Fibroblast of gingiva (primary cell): ENCODE results near the gene MMP24.
"Not testable (repeated sequence)": the region's sequence is repeated elsewhere in the genome, so short reads cannot be mapped to it uniquely, and the experiment has no call there.

Experiments
- DNase-seq: peaks from one replicate; pipeline ENCODE4 v3.0.0-alpha.2; 2011; ENCODE audit warnings: low read depth

Gene MMP24

DNA sequence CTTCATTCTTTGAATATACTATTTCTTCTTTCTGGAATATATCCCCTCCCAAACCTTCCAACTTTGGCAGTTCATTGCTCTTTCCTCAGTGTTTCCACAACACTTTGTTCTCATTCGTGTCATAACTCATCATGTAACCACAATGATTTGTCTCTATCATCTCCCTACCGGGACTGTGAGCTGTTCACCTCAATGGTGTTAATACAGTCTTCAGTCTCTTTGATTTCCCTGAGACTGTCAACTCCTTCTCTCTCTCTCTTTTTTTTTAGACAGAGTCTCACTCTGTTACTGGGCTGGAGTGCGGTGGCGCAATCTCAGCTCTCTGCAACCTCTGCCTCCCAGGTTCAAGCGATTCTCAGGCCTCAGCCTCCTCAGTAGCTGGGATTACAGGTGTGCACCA, 2.5 kb upstream of the MMP24 start:
- no peak for DNase-seq

DNA sequence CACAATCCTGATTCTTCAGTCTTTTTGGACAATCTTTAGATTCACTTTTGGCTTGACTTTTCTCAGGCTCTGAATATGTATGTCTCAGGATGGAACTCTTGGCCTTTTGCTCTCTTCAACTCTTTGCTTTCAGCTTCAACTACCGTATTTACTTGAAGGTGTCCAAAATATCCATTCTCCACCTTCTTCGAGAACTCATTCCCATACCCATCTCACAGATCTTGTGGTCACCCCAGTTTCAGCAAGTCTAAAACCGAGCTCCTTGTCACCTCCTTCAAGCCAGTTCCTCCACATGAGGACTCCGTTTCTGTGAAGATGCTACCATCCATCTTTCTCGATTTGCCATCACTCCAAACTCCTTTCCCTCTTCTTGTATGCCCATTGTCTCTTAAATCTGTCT, 2.0 kb upstream of the MMP24 start:
- no peak for DNase-seq

DNA sequence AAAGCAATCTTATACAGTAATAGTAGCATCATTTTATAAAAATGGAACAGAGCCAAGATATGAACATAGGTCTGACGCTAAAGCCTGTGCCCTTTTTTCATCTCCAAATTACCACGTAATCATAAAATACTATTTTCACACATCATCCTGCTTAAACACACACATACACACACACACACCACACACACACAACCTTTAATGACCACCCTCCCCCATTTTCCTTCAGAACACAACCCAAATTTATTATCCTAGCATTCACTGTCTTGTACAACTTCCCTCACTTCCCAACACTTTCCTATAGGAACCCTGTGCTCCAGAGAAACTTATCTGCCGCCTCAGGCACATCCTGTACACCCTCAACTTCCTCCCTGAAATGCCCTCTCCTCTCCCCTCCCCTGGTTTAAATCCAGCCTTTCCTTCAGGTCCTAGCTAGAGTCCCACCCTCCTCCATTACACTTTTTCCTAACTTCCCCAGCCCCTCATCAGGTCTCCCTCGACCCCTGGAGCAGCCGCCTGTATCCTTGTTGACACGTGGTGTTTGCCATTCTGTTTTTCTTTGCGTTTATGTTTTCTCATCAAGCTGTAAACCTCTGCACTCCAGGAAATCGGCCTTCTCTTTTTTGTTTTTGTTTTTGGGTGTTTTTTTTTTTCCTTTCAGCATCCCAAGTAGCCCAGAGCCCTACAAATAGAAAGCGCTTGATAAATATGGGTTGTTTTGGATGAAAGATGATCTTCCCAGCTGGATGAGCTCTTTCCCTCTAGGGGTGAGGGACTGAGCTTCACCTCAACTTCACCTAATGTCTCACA, 968 bp upstream of the MMP24 start:
- no peak for DNase-seq

DNA sequence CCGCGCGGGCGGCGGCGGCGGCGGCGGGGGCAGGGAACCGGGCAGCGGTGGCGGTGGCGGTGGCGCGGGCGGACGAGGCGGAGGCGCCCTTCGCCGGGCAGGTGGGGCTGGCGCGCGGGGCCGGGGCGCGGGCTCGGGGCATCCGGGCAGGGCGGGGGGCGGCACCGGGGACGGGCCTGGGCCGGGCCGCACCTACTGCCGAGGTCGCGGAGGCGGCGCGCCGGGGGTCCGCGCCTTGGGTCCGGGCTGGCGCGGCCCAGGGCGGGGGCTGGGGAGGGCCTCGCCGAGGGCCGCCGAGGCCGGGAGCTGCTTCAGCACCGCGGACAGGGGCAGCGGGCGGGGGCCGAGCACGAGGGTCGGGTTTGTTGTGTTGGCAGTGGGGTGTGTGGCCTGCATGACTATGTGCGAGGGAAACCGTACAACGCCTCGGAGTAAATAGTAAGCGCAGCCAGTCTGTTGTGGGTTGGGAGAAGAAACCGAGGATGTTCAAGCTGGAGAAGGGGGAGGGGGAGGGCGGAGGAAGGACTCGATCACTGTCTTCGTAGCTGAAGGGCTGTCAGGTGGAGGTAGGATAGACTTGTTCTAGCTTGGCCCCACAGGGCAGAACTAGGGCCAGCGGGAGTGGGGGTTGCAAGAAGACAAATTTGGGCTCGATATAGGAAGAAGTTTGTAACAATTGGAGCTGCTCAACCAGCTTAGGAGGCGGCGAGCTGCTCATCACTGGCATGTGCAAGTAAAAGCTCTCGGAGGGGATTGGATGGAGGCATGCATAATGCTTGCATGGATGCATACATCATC, 593 bp downstream of the MMP24 start:
- DNase-seq, result no peak

DNA sequence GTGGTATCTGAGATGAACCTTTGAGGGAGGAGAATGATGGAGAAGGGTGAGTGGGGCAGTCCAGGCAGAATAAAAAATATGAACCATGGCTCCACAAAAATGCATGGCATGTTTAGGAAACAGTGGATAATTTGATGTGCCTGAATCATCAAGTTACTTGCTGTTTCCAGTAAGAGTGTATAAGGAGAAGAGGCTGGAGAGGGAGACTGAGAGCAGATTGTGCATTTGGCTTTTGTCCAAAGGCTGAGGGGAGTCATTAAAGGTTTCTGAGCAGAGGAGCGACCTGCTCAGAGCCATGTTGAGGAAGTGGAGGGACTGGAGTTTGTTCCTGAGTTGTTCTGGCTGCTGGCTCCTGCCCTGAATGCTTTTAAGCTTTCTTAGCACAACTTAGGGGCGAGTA, 6.1 kb downstream of the MMP24 start:
- DNase-seq, result peak; percentile 31

DNA sequence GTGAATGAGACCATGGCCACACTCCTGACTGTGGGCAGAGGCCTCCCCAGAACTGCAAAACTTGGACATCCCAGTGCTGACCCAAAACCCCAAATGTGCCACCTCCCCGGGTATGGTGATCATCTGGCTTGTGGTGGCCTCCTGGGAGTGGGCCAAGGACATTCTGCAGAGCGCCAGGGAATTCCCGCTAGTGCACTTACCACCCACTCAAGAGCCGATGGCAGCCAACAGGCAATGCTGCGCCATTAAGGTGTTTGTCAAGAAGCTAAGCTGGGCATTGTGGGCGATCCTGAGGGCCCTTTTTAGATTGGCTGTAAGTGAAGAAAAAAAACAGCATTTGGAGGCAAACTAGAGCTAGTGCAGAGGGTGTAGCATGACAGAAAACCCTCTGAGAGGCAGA, 9.4 kb downstream of the MMP24 start:
- DNase-seq, result no peak

DNA sequence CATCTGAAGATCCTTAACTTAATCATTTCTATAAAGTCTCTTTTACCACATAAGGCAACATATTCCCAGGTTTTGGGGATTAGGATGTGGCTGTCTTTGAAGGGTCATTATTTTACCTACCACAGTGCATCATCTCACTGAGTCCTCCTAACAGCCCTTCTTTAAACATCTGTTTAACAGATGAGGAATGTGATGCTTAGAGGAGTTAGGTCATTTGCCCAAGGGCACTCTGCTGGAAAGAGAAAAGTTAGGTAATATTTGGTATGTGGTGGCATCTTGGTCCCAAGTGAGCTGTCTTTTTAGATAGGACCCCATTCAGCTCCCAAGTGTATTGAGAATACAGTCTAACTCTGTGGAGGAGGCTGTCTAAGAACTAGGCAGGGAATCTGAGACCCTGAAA, 11.0 kb downstream of the MMP24 start:
- peak; percentile 11 for DNase-seq

DNA sequence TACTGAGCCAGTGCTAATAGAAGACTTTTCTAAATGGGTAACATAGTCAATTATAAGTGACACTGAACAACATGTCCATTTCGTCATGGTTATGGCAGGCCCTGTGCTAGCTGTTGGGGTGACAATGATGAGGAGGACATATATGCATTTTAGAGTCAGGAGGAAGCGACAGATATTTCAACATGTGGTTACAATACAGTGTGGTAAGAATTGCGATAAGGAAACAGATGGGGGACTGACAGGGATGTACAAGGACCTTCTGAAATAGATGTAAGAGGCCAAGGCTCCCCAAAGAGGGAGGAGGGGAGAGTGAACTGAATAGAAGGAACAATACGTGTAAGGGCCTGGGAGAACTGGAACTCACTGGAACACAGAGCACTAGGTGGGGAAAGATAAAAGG, 11.7 kb downstream of the MMP24 start:
- DNase-seq, result no peak

DNA sequence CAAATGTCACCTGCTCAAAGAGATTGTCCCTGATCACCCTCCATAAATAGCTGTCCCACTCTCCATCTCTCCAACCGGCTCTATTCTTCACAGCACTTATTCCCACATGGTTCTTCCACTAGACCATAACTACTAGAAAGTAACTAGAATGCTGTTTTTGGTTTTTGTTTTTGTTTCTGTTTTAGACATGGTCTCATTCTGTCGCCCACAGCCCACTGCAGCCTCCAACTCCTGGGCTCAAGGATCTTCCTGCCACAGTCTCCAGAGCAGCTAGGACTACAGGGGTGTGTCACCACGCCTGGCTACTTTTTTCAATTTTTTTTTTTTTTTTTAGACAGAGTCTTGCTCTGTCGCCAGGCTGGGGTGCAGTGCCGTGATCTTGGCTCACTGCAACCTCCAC, 12.2 kb downstream of the MMP24 start:
- no peak for DNase-seq

DNA sequence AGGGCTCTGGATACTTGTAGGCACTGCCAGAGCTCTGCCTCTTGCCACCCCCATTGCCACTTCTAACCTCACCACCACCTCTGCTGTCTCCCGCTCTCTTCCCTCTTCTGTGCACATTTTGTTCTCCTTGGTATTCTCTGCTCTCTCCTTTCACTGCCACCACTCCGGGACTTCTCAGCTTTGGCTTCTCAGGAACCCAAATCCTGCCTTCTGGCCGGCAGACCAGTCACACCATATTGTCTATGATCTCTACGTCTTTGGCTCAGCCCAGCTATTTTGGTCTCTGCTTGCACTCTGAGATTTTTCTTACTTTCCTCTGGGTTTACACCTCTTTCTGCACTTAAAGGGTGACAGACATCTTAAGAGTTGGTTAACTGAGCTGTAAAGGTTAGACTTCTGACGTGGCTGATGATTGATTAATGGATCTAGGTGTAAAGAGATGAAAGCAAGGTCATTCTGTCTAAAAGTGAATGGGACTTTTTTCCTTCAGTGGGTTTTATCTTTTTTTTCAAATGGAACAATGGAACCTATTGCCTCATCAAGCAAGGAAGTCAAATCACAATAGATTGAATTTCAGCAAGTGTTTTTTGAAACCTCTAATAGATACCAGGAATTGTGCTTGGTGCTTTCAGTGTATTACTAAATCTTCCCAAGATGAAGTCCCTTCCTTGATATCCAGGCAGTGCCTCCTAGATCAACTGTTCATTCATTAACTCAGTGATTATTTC, 13.8 kb downstream of the MMP24 start:
- DNase-seq, result no peak

DNA sequence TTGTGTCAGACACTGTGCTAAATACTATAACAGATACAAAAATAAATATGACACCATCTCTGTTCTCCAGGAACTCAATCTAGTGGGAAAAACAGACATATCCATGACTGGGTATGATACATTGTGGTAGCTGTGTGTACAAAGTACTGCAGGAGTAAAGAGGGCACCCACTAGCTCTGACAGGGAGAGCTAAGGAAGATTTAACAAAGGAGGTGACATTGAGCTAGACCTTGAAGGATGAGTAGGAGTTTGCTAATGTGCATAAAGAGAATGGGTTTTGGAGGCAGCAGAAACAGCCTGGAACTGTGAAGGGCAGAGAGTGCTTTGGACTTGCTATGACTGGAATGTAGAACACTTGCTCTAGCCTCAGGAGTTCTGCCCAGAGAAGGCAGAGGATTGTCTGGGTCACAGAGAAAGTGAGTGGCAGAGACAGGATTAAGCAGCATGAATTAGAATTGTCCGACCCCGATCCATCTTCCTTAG, 14.4 kb downstream of the MMP24 start:
- no peak for DNase-seq

DNA sequence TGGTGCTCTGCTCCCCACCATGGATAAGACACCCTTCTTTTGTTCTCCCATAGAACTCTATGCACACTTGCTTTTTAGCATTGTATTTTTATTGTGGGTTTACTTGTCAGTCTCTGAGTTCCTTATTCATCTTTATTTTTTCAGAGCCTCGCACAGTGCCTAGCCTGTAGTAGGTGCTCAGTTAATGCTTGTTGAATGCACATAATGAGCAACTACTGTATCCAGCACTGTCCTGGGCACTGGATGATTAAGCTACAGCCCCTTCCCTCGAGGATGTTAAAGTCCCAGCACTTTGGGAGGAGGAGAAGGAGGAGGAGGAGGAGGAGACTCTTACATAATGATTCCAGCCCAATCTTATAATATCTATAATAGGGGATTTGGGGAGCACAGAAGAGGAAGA, 16.8 kb downstream of the MMP24 start:
- DNase-seq, result no peak

DNA sequence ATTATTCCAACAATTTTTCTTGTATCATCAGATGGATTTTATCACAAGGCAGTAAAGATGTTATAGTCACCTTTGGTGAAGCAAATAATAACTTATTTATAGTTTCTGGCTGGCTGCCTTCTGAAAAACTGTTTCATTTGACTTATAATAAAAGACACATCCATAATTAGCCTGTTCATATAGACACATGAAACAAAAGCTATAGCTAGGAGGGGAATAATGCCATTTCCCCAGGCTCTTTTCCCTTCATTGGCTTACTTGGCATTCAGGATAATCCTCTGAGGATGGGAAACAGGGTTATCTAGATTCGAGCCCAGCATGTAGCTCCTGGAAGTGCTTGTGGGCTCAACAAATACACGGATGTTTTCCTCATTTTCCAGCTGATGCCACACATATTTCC, 17.5 kb downstream of the MMP24 start:
- no peak for DNase-seq

DNA sequence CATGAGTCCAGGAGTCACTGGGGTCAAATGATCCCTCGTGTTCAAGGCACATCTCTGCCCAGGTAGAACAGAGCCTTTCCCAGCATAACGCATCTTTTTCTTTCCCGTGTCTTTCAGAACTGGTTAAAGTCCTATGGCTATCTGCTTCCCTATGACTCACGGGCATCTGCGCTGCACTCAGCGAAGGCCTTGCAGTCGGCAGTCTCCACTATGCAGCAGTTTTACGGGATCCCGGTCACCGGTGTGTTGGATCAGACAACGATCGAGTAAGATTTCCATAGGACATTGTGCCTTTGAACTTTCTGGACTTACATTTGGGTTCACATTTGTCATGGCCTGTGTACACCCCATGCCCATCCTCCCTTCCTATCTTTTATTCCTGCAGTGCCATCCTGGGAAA, 20.2 kb downstream of the MMP24 start:
- DNase-seq, result no peak

DNA sequence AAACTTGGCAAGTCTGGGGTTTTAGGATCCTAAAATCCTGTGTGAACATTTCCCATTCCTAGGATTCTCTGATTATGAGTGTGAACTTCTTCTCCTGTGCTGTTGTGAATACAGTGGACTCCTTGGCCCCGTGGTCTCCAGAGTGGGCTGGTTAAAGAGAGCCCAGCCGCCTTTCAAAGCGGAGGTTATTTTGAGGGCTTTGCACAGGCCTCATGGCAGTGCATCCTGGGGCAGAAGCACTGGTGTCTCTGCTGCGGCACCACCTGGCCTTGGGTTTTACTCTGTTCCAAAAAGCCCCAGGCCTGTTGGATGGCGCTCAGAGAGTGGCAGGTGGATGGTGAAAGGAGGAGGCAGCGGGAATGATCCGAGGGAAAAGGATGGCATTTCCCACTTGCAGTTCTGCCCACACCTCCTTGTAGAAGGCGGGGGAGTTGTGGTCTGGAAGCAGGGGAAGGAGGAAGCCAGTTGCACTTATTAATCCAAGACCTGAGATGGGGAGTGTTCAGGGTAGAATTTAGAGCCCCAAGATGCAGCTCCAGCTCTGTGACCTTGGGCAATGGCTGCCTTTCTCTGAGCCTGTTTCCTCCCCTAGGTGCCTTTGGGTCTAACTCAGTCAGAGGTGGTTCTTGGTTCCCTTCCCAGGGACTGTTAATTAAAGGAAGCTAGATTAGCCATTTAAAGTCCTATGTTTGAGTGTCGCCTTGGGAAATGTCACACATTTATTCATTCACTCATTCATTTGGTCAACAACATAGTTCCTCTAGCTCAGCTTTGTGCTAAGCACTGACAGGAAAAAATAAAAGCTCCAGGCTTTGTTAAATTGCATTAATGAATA, 22.4 kb downstream of the MMP24 start:
- DNase-seq, result no peak

DNA sequence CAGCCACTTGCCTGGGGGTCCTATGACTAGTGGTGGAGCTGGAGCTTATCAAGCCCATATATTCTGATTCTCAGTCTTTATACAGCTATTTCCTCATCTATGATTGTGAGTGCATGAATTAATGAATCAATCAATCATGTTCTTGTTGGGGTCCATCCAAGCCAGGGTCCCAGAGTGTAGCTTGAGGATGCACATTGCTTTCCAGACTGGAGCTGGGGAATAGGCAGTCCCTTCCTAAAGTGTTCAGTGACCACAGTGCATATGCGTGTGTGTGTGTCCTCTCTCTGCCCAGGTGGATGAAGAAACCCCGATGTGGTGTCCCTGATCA, 25.1 kb downstream of the MMP24 start:
- no peak for DNase-seq

DNA sequence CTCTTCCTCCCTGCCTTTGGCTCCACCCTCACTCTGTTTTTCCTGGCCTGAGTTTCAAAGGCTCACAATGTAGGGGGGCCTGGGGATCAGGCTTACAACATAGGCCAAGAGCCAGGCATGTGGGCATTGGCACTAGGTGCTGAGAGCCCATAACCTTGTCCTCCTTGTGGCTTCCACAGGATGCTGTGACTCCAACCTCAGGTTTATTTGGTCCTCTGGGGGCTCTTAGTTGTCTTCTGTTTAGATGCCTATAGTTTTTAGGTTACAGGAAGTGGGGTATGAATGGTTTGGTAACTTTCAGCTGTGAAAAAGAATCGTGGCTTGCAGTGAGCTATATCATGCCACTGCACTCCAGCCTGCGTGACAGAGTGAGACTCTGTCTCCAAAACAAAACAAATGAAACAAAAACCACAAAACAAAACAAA, 25.6 kb downstream of the MMP24 start:
- no peak for DNase-seq

DNA sequence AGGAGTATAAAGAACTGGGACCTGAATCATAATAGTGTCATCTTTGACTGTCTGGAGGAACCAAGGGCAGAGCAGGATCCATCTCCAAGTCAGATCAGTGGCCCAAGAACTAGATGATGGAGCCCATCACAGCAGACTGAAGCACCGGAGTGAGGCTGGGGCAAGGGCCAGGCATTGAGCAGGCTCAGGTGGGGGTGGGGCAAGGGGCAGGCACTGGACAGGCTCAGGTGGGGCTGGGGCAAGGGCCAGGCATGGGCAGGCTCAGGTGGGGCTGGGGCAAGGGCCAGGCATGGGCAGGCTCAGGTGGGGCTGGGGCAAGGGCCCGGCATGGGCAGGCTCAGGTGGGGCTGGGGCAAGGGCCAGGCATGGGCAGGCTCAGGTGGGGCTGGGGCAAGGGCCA, 26.1 kb downstream of the MMP24 start:
- DNase-seq, result not testable (repeated sequence)

DNA sequence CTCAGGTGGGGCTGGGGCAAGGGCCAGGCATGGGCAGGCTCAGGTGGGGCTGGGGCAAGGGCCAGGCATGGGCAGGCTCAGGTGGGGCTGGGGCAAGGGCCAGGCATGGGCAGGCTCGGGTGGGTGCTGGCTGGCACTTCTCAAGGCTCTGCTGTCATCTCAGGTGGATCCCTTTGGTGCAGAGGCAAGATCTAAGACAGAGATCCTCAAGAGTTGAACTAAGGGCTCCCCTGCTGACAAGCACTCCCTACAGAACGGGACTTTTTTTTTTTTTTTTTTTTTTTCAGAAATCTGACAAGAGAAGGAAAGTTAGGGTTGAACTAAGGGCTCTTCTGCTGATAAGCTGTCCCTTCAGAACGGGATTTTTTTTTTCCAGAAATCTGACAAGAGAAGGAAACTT, 26.5 kb downstream of the MMP24 start:
- no peak for DNase-seq

DNA sequence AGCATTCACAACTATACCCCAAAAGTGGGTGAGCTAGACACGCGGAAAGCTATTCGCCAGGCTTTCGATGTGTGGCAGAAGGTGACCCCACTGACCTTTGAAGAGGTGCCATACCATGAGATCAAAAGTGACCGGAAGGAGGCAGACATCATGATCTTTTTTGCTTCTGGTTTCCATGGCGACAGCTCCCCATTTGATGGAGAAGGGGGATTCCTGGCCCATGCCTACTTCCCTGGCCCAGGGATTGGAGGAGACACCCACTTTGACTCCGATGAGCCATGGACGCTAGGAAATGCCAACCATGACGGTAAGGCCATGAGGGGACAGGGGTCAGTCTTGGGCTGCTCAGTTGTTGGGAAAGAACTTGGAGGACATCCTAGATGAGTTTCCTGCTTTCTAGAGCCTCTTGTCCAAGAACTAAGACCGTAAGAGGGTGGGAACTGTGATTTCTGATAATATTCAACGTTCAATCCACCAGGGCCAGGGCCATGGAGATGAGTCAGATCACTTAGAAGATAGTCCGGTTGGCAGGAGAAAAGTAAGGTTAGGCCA, 28.0 kb downstream of the MMP24 start:
- DNase-seq, result no peak

DNA sequence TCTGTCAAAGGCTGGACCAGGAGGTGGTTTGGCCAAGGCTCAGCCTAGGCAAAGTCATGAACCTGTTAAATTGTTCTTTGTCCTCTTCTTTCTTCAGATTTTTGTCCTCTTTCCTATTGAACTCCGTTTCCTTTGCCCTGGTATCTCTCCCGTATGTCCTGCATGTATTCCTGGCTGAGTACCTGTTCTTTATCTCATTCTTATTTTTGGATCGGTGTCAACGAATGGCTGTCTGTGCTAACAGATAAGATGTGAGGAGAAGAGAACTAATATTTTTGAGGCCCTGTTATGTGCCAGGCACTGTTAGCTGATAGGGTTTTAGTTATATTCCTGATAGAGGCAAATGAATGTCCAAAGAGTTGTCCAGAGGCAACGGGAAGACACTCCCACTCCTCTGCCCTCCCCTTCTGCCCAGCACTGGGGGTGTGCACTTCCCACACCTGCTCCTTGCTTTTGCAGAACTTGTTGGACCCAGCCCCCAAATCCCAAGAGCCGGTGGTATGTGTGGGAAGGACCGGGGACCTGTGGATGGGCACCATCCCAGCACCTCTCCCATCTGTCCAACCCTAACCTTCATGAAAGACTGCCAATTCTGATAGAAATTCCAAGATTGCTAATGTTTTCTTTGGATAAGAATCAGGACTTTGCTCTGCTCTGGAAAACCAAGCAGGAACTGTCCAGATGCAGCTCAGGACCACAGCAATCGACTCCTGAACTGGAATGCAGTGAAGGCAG, 30.9 kb downstream of the MMP24 start:
- DNase-seq, result no peak
